A549 (cell line): ENCODE data around the gene POU2F3. TPM values are rescaled to one million over a fixed set of nuclear protein-coding genes. Genes with fewer than 3 reads are reported as not detected.

ENCODE experiments used
- ATAC-seq, 2 experiments: fragments of 200-7000 bp in 1 of 2; fragments of >200 bp in 1 of 2; cut with Nextera tagmentation in 1 of 2; cut with Tn5 transposase in 1 of 2; 3 replicates each; pipeline versions ENCODE4 v1.8.0 to v1.9.1; 2018 to 2020; ENCODE audit warnings: mild to moderate bottlenecking in 1 of 2, moderate library complexity in 1 of 2
- CTCF ChIA-PET: fragments of 300-600 bp; sonication (Branson Sonifier 250); formaldehyde crosslinking; extraction: SDS; loops from one replicate; lab custom pipeline; 2021; ENCODE audit warnings: antibody characterized with exemption, inconsistent platforms; lab: Yijun Ruan, JAX
- POLR2A ChIA-PET: fragments of 350-600 bp; formaldehyde crosslinking; extraction: SDS; loops from one replicate; lab custom pipeline; 2021; ENCODE audit warnings: antibody characterized with exemption, inconsistent platforms; lab: Yijun Ruan, JAX
- DNase-seq, 2 experiments: peaks; one replicate each; pipeline versions ENCODE4 v3.0.0 to v3.0.0-alpha.2; 2011 to 2016; ENCODE audit warnings: low read depth in 1 of 2, low spot score in 1 of 2
- FAIRE-seq: peaks from 2 replicates; lab custom pipeline; 2011; peaks lifted over from hg19 to GRCh38; lab: Jason Lieb, UNC
- H3K27ac ChIP-seq, 2 experiments: fragments of >200 bp; sonication (Bioruptor Twin); formaldehyde crosslinking; 3 replicates each; pipeline ENCODE4 v1.5.1; 2016 to 2017
- H3K4me1 ChIP-seq: fragments of >200 bp; sonication (Bioruptor Twin); formaldehyde crosslinking; 3 replicates; pipeline ENCODE4 v1.6.1; 2016
- H3K4me2 ChIP-seq: fragments of >200 bp; sonication (Bioruptor Twin); formaldehyde crosslinking; 3 replicates; pipeline ENCODE4 v1.6.1; 2016
- H3K4me3 ChIP-seq: fragments of >200 bp; sonication (Bioruptor Twin); formaldehyde crosslinking; 3 replicates; pipeline ENCODE4 v1.5.1; 2016
- H3K9me3 ChIP-seq: fragments of >200 bp; sonication (Bioruptor Twin); formaldehyde crosslinking; 3 replicates; pipeline ENCODE4 v1.6.1; 2016
- CBX2 ChIP-seq: fragments of 200-600 bp; sonication (generic); IDR thresholded peaks from 2 replicates; pipeline ENCODE4 v1.6.1; 2016; ENCODE audit warnings: low read depth, mild to moderate bottlenecking, borderline replicate concordance
- CBX8 ChIP-seq: fragments of 200-600 bp; sonication (generic); IDR thresholded peaks from 2 replicates; pipeline ENCODE4 v1.6.1; 2016
- CEBPB ChIP-seq, 2 experiments: fragments of >200 bp in 1 of 2; sonication (Bioruptor Twin) in 1 of 2; formaldehyde crosslinking in 1 of 2; IDR thresholded peaks; 2 replicates each; pipeline ENCODE4 v1.6.1; 2012 to 2016
- EHF ChIP-seq: fragments of 250-450 bp; sonication (Bioruptor Pico); IDR thresholded peaks from 2 replicates; pipeline ENCODE4 v1.5.0; 2020; ENCODE audit warnings: mild to moderate bottlenecking
- EHMT2 ChIP-seq: fragments of 200-600 bp; sonication (generic); IDR thresholded peaks from 2 replicates; pipeline ENCODE4 v1.6.1; 2016; ENCODE audit warnings: antibody characterized with exemption, low read depth, mild to moderate bottlenecking, moderate library complexity
- FOXS1 ChIP-seq: fragments of 250-450 bp; sonication (Bioruptor Pico); IDR thresholded peaks from 2 replicates; pipeline ENCODE4 v1.5.0; 2020; ENCODE audit warnings: mild to moderate bottlenecking, moderate library complexity
- HOXB13 ChIP-seq: fragments of 250-450 bp; sonication (Bioruptor Pico); IDR thresholded peaks from 2 replicates; pipeline ENCODE4 v1.5.0; 2020; ENCODE audit warnings: low read depth, mild to moderate bottlenecking, moderate library complexity
- HOXB5 ChIP-seq: fragments of 250-450 bp; sonication (Bioruptor Pico); IDR thresholded peaks from 2 replicates; pipeline ENCODE4 v1.5.0; 2020; ENCODE audit warnings: mild to moderate bottlenecking, moderate library complexity
- JUN ChIP-seq, 2 experiments: fragments of >200 bp; sonication (Bioruptor Twin); formaldehyde crosslinking; IDR thresholded peaks; 2 replicates in 1 of 2; 3 replicates in 1 of 2; pipeline ENCODE4 v1.6.1; 2016 to 2017
- NFE2L2 ChIP-seq: fragments of 150-350 bp; conservative IDR thresholded peaks from 2 replicates; pipeline ENCODE4 v1.6.1; 2014; ENCODE audit warnings: low read length
- PHF8 ChIP-seq: fragments of 200-600 bp; sonication (generic); IDR thresholded peaks from 2 replicates; pipeline ENCODE4 v1.6.1; 2016; ENCODE audit warnings: low read depth, mild to moderate bottlenecking, antibody characterized with exemption, moderate library complexity, borderline replicate concordance
- POLR2AphosphoS2 ChIP-seq: conservative IDR thresholded peaks from 2 replicates; pipeline ENCODE4 v1.6.1; 2012; ENCODE audit warnings: low read length, improper control_type of control experiment, inconsistent platforms
- RARB ChIP-seq: fragments of 250-450 bp; sonication (Bioruptor Pico); IDR thresholded peaks from 2 replicates; pipeline ENCODE4 v1.8.0; 2021; ENCODE audit warnings: mild to moderate bottlenecking, moderate library complexity
- RNF2 ChIP-seq: fragments of 200-600 bp; sonication (generic); IDR thresholded peaks from 2 replicates; pipeline ENCODE4 v1.6.1; 2016; ENCODE audit warnings: low read depth, mild to moderate bottlenecking, antibody characterized with exemption, moderate library complexity, borderline replicate concordance
- SREBF2 ChIP-seq: fragments of 450-650 bp; IDR thresholded peaks from 2 replicates; pipeline ENCODE4 v1.6.1; 2014; ENCODE audit warnings: mild to moderate bottlenecking, moderate library complexity
- ZC3H11A ChIP-seq: fragments of 450-650 bp; IDR thresholded peaks from 2 replicates; pipeline ENCODE4 v1.6.1; 2014; ENCODE audit warnings: antibody characterized with exemption, mild to moderate bottlenecking
- WGBS: methylation state at CpG from one replicate; pipeline ENCODE4 v1.1.6; 2017; ENCODE audit errors: missing lambda C conversion rate; 5-methylcytosine and 5-hydroxymethylcytosine counted together
- polyA plus RNA-seq, 4 experiments: library from polyadenylated mRNA; depleted of rRNA in 3 of 4; stranded (reverse); fragments of >200 nt; fragmentation: RNase III in 1 of 4; extraction: RNeasy Plus Mini Kit Qiagen cat#74134 plus additional on column Dnase treatment in 1 of 4; gene quantifications; 2 replicates in 3 of 4; 3 replicates in 1 of 4; pipeline ENCODE4 v1.2.3, GENCODE V29; 2011 to 2017
- TF ChIP-seq, protein P1 (sequence below): fragments of 250-450 bp; sonication (Bioruptor Pico); IDR thresholded peaks from 2 replicates; pipeline ENCODE4 v1.5.0; 2020; ENCODE audit warnings: low read depth, mild to moderate bottlenecking, moderate library complexity
- TF ChIP-seq, protein P2 (sequence below): IDR thresholded peaks from 2 replicates; pipeline ENCODE4 v1.6.1; 2012
- TF ChIP-seq, protein P3 (sequence below): IDR thresholded peaks from 2 replicates; pipeline ENCODE4 v1.6.1; 2012; ENCODE audit warnings: low read depth, borderline replicate concordance

Gene POU2F3
- polyA plus RNA-seq, 2 of the 4 experiments (the other 2 are of a cell fraction), result not detected

DNA sequence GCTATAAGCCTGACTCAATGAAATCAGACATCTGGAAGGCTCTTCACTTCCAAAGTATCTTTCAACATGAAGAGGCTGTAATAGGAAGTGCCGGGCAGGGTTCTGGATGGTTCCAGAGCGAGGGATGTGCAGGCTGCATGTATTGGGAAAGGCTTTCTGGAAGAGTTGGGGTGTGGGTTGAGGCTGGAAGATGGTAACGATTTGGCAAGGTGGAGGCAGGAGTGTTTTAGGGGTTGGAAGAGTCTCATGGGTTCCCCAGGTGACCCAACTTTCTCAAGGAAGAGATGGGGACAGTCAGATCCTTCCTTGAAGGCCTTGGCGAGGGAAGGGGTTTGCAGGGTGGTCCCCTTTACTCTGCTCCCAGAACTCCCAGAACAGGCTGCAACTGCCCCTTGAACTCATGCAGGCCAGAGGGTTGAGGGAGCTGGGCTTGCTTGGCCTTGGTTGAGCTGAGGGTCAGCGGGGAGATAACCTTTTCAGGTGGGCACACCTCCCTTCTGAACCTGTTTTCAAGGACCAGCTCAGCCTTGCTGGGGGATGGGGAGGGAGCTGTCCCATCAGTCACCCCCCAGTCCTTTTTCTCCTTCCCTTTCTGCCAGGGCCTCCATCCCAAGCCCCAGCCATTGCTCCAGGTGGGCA, 9.4 kb upstream of the POU2F3 start:
- FAIRE-seq (no peak), DNase-seq (no peak), ATAC-seq (no peak)
- H3K4me3 ChIP-seq, result no peak overlapping the region
- H3K9me3 ChIP-seq, result 0 out of 3 replicates have a peak, but pooled peaks cover 4% of the 10 kb centered on the region
- POLR2A ChIA-PET, result no interaction called here
- no peak overlapping the region for H3K4me2 ChIP-seq
- no peak overlapping the region for H3K27ac ChIP-seq
- no peaks in the 10 kb centered on the region for H3K4me1 ChIP-seq
- TF ChIP-seq EHMT2 (no peak), CBX8 (no peak), POLR2AphosphoS2 (no peak), EHF (no peak), HOXB13 (CRISPR knock-in tag) (no peak), SREBF2 (no peak), HOXB5 (CRISPR knock-in tag) (no peak), PHF8 (no peak)
- TF ChIP-seq, protein P1, sequence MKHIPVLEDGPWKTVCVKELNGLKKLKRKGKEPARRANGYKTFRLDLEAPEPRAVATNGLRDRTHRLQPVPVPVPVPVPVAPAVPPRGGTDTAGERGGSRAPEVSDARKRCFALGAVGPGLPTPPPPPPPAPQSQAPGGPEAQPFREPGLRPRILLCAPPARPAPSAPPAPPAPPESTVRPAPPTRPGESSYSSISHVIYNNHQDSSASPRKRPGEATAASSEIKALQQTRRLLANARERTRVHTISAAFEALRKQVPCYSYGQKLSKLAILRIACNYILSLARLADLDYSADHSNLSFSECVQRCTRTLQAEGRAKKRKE, result no peak
- CTCF ChIA-PET, result interaction anchor here (0.6 to 19.9 kb wide), 11 partner anchors 10 to 545 kb away, joined by 3 to 407 read pairs (median 7); no protein-coding TSS in a partner anchor
- WGBS, result 38% methylated on average over 5 of the region's 5 CpGs

DNA sequence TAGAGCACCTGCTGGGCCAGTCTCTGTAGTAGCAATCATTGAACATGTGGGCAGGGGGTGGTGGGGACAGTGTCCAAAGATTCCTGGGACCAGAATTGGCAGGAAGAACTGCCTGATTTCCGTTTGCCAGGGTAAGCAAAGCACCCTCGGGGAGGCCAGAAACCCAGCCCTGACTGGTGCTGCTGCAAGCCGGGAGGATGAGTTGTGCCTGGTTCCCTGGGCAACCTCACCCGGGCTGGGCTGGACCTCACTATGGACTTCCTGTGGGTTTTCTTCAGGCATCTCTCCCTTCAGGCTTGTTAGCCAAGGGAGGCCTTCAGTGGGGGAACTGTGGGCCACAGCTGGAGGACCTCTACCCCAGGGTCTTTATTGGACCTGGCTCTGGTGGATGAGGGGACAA, 8.0 kb upstream of the POU2F3 start:
- FAIRE-seq, result no peak
- H3K4me2 ChIP-seq, result no peak overlapping the region
- 0 out of 3 replicates have a peak, but pooled peaks cover 4% of the 10 kb centered on the region for H3K9me3 ChIP-seq
- H3K4me1 ChIP-seq, result no peaks in the 10 kb centered on the region
- ChIA-PET POLR2A (no interaction called here), CTCF (interaction anchor here (3.4 to 19.9 kb wide), 3 partner anchors 17 to 72 kb away, joined by 16 to 407 read pairs (median 245); no protein-coding TSS in a partner anchor)
- TF ChIP-seq CBX8 (no peak), JUN (IDR thresholded peaks at IDR 0.05) (no peak), HOXB13 (CRISPR knock-in tag) (no peak), CEBPB (IDR thresholded peaks at IDR 0.05) (no peak), RARB (CRISPR knock-in tag) (no peak), ZC3H11A (no peak), RNF2 (no peak), CBX2 (no peak), HOXB5 (CRISPR knock-in tag) (no peak), FOXS1 (CRISPR knock-in tag) (no peak)
- TF ChIP-seq, protein P2, sequence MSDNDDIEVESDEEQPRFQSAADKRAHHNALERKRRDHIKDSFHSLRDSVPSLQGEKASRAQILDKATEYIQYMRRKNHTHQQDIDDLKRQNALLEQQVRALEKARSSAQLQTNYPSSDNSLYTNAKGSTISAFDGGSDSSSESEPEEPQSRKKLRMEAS, result no peak
- TF ChIP-seq, protein P3, sequence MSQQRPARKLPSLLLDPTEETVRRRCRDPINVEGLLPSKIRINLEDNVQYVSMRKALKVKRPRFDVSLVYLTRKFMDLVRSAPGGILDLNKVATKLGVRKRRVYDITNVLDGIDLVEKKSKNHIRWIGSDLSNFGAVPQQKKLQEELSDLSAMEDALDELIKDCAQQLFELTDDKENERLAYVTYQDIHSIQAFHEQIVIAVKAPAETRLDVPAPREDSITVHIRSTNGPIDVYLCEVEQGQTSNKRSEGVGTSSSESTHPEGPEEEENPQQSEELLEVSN, result no peak
- TF ChIP-seq, all 56 proteins: peak for 0
- Histone ChIP-seq H3K4me3 (no peak overlapping the region), H3K27ac (no peak overlapping the region)
- DNase-seq (no peak), ATAC-seq (no peak)
- WGBS, result 13% methylated on average over 3 of the region's 4 CpGs

DNA sequence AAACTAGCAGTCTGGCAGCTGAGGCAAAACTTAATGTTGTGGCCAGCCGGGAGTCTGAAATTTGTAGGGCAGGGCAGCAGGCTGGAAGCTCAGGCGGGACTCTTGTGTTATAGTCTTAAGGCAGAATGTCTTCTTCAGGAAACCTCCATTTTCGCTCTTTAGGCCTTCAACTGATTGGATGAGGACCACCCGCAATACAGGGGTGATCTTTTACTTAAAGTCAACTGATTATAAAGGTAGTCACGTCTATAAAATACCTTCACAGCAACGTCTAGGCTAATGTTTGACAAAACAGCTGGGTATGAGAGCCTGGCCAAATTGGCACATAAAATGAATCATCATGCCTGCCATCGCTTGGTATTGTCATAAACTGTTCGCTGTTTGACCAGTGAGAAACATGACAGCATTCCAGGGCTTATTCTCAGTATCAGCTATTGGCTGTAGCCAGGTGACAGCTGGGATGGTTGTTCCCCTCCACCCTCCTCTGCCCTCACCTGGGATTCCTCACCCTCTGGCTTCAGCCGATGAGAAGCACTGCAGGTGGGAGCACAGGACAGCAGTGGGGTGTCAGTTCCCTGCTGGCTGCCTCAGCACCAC, 6.6 kb upstream of the POU2F3 start:
- H3K4me2 ChIP-seq, result no peak overlapping the region
- no peak overlapping the region for H3K27ac ChIP-seq
- POLR2A ChIA-PET, result no interaction called here
- WGBS, result 17% methylated on average over 9 of the region's 9 CpGs
- CTCF ChIA-PET, result interaction anchor here (1.3 to 19.9 kb wide), 8 partner anchors 11 to 104 kb away, joined by 4 to 407 read pairs (median 14); no protein-coding TSS in a partner anchor
- H3K9me3 ChIP-seq, result 0 out of 3 replicates have a peak, but pooled peaks cover 4% of the 10 kb centered on the region
- H3K4me1 ChIP-seq, result no peaks in the 10 kb centered on the region
- DNase-seq (no peak), ATAC-seq (no peak), FAIRE-seq (no peak)
- TF ChIP-seq NFE2L2 (no peak), HOXB13 (CRISPR knock-in tag) (no peak)
- no peak overlapping the region for H3K4me3 ChIP-seq
